Measurements from ENCODE around the gene GABRA6. TPM values are rescaled to one million over a fixed set of nuclear protein-coding genes. Genes with fewer than 3 reads are reported as not detected.
A peak's percentile ranks its signal among the peaks of the same experiment; 100 is the strongest.

GABRA6 gene
- total and polyA plus RNA-seq, 2 of the 13 experiments (the other 11 are each of a cell fraction or from before 2014, with no cell fraction given): not detected

DNA sequence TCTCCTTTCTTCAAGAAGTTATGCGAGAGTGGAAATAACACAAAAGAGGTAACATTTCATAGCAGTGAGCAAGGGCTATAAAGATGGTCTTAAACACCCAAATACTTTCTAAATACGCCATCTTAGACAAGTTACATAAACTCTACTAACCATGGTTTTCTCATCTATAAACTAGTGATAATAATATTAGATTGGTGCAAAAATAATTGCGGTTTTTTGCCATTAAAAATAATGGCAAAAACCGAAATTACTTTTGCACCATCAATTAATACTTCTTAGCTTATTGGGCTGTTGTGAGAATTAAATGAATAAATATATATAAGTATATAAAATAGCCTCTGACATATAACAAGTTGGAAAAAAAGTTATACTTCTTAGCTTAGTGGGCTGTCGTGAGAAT lies 23.7 kb downstream of the GABRA6 start:
- intact Hi-C loops (cut with micrococcal nuclease; ENCODE audit: unreplicated experiment): no loop called here
- Histone ChIP-seq H3K27ac (ENCODE audit: extremely low read length, insufficient read depth, low read length) (no peak overlapping the region), H3K9ac (ENCODE audit: insufficient read depth, low read depth, low read length) (no peak overlapping the region), H4K20me1 (ENCODE audit: insufficient read depth, low read length) (no peaks in the 10 kb centered on the region), H3K4me3 (replicated peaks in 1 of 3; ENCODE audit: insufficient read depth in 1 of 3, low read depth in 2 of 3, low read length in 3 of 3) (no peak overlapping the region), H3K4me2 (ENCODE audit: low read depth, low read length) (no peak overlapping the region), H3K79me2 (ENCODE audit: insufficient read depth, low read length) (no peaks in the 10 kb centered on the region), H3K27me3 (ENCODE audit: control insufficient read depth in 1 of 2, insufficient read depth in 2 of 2, low read length in 2 of 2) (no peaks in the 10 kb centered on the region; a peak in 1 of 5 replicates), H3K36me3 (replicated peaks in 1 of 2; ENCODE audit: control insufficient read depth in 1 of 2, insufficient read depth in 2 of 2, low read length in 2 of 2) (no peaks in the 10 kb centered on the region), H3K4me1 (ENCODE audit: insufficient read depth, low read length) (no peaks in the 10 kb centered on the region), H2AFZ (ENCODE audit: low read length) (no peak overlapping the region), H3K9me3 (ENCODE audit: low read length) (no peaks in the 10 kb centered on the region)
- TF ChIP-seq NBN (conservative IDR thresholded peaks at IDR 0.05) (no peak), ZNF720 (CRISPR knock-in tag; IDR thresholded peaks at IDR 0.05) (no peak), KLF16 (CRISPR knock-in tag; IDR thresholded peaks at IDR 0.05) (no peak), ZSCAN22 (CRISPR knock-in tag; IDR thresholded peaks at IDR 0.05) (no peak), PRPF4 (IDR thresholded peaks at IDR 0.05; ENCODE audit: low read depth, low read length, poor library complexity, severe bottlenecking) (no peak), ZNF350 (CRISPR knock-in tag; IDR thresholded peaks at IDR 0.05; ENCODE audit: borderline replicate concordance, low read depth) (no peak)
- TF ChIP-seq, protein P1, sequence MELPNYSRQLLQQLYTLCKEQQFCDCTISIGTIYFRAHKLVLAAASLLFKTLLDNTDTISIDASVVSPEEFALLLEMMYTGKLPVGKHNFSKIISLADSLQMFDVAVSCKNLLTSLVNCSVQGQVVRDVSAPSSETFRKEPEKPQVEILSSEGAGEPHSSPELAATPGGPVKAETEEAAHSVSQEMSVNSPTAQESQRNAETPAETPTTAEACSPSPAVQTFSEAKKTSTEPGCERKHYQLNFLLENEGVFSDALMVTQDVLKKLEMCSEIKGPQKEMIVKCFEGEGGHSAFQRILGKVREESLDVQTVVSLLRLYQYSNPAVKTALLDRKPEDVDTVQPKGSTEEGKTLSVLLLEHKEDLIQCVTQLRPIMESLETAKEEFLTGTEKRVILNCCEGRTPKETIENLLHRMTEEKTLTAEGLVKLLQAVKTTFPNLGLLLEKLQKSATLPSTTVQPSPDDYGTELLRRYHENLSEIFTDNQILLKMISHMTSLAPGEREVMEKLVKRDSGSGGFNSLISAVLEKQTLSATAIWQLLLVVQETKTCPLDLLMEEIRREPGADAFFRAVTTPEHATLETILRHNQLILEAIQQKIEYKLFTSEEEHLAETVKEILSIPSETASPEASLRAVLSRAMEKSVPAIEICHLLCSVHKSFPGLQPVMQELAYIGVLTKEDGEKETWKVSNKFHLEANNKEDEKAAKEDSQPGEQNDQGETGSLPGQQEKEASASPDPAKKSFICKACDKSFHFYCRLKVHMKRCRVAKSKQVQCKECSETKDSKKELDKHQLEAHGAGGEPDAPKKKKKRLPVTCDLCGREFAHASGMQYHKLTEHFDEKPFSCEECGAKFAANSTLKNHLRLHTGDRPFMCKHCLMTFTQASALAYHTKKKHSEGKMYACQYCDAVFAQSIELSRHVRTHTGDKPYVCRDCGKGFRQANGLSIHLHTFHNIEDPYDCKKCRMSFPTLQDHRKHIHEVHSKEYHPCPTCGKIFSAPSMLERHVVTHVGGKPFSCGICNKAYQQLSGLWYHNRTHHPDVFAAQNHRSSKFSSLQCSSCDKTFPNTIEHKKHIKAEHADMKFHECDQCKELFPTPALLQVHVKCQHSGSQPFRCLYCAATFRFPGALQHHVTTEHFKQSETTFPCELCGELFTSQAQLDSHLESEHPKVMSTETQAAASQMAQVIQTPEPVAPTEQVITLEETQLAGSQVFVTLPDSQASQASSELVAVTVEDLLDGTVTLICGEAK (IDR thresholded peaks at IDR 0.05): peak; percentile 86
- TF ChIP-seq, protein P1 (CRISPR knock-in tag; IDR thresholded peaks at IDR 0.05): no peak
- TF ChIP-seq, protein P2, sequence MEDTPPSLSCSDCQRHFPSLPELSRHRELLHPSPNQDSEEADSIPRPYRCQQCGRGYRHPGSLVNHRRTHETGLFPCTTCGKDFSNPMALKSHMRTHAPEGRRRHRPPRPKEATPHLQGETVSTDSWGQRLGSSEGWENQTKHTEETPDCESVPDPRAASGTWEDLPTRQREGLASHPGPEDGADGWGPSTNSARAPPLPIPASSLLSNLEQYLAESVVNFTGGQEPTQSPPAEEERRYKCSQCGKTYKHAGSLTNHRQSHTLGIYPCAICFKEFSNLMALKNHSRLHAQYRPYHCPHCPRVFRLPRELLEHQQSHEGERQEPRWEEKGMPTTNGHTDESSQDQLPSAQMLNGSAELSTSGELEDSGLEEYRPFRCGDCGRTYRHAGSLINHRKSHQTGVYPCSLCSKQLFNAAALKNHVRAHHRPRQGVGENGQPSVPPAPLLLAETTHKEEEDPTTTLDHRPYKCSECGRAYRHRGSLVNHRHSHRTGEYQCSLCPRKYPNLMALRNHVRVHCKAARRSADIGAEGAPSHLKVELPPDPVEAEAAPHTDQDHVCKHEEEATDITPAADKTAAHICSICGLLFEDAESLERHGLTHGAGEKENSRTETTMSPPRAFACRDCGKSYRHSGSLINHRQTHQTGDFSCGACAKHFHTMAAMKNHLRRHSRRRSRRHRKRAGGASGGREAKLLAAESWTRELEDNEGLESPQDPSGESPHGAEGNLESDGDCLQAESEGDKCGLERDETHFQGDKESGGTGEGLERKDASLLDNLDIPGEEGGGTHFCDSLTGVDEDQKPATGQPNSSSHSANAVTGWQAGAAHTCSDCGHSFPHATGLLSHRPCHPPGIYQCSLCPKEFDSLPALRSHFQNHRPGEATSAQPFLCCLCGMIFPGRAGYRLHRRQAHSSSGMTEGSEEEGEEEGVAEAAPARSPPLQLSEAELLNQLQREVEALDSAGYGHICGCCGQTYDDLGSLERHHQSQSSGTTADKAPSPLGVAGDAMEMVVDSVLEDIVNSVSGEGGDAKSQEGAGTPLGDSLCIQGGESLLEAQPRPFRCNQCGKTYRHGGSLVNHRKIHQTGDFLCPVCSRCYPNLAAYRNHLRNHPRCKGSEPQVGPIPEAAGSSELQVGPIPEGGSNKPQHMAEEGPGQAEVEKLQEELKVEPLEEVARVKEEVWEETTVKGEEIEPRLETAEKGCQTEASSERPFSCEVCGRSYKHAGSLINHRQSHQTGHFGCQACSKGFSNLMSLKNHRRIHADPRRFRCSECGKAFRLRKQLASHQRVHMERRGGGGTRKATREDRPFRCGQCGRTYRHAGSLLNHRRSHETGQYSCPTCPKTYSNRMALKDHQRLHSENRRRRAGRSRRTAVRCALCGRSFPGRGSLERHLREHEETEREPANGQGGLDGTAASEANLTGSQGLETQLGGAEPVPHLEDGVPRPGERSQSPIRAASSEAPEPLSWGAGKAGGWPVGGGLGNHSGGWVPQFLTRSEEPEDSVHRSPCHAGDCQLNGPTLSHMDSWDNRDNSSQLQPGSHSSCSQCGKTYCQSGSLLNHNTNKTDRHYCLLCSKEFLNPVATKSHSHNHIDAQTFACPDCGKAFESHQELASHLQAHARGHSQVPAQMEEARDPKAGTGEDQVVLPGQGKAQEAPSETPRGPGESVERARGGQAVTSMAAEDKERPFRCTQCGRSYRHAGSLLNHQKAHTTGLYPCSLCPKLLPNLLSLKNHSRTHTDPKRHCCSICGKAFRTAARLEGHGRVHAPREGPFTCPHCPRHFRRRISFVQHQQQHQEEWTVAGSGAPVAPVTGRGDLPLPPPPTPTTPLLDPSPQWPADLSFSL (CRISPR knock-in tag; IDR thresholded peaks at IDR 0.05): no peak
- CTCF ChIA-PET (ENCODE audit: low intra/inter-chr PET ratio, low total read pairs): no interaction called here
- POLR2A ChIA-PET: no interaction called here
- WGBS (ENCODE audit: low lambda C conversion rate): 3% methylated on average over 5 of the region's 5 CpGs
- no TSS peak for BruUV-seq (replicated peaks)
- FAIRE-seq: no peak
- ATAC-seq: no peak
- in situ Hi-C loops (cut with HindIII; ENCODE audit: extremely low pct_ligation_motif_present, low pct_unique_long_range_greater_than_20kb): no loop called here
- DNase-seq (ENCODE audit: low spot score): no peak
